Activated T-cell treated with anti-CD3 and anti-CD28 coated beads, Interleukin-2, amount 50 U/mL, for 72 hours (primary cell): ENCODE measurements around the gene EIF2S3B. TPM values are rescaled to one million over a fixed set of nuclear protein-coding genes. Genes with fewer than 3 reads are reported as not detected.

Experiments used
- ATAC-seq, 2 donors: fragments of 150-1000 bp; cut with Tn5 transposase; replicated peaks in 1 of 2; 2 replicates each; pipeline ENCODE4 v1.10.0; 2021; ENCODE audit warnings: moderate library complexity in 2 of 2, mild to moderate bottlenecking in 1 of 2
- DNase-seq, 2 donors: peaks; one replicate each; pipeline ENCODE4 v3.0.0; 2021 to 2022; ENCODE audit warnings: mixed read lengths in 1 of 2
- H3K27ac Mint-ChIP-seq: one replicate; pipeline ENCODE4 v1.8.0; 2022; ENCODE audit warnings: mild to moderate bottlenecking, moderate library complexity, mixed read lengths
- H3K27me3 Mint-ChIP-seq: one replicate; pipeline ENCODE4 v1.8.0; 2022; ENCODE audit warnings: low read depth, mixed read lengths
- H3K36me3 Mint-ChIP-seq, 2 donors: one replicate each; pipeline ENCODE4 v1.8.0; 2022; ENCODE audit warnings: mixed read lengths in 2 of 2, mild to moderate bottlenecking in 1 of 2; ENCODE audit not compliant: insufficient read depth in 2 of 2
- H3K4me1 Mint-ChIP-seq: one replicate; pipeline ENCODE4 v1.8.0; 2022; ENCODE audit warnings: low read depth, mixed read lengths
- H3K4me3 Mint-ChIP-seq, 2 donors: one replicate each; pipeline ENCODE4 v1.8.0; 2022; ENCODE audit warnings: mild to moderate bottlenecking in 2 of 2, mixed read lengths in 2 of 2, moderate library complexity in 2 of 2
- H3K9me3 Mint-ChIP-seq, 2 donors: one replicate each; pipeline ENCODE4 v1.8.0; 2022; ENCODE audit warnings: mixed read lengths in 2 of 2
- total RNA-seq, 2 donors: library from RNA; stranded (reverse); gene quantifications; one replicate each; pipeline ENCODE4 v1.2.3, GENCODE V29; 2022

EIF2S3B gene
- total RNA-seq, 2 donors from 2014 or later: 0.63 to 1.2 TPM

GRCh38 chr12:10511756-10512355 lies 6.2 kb downstream of the EIF2S3B start:
- Mint-ChIP-seq H3K4me3 (no peak overlapping the region), H3K4me1 (no peaks in the 10 kb centered on the region), H3K27ac (no peak overlapping the region), H3K36me3 (no peaks in the 10 kb centered on the region), H3K9me3 (no peaks in the 10 kb centered on the region), H3K27me3 (peaks cover 12% of the 10 kb centered on the region)
- no peak for ATAC-seq
- no peak for DNase-seq

- Mint-ChIP-seq H3K4me3 (no peak overlapping the region), H3K36me3 (no peaks in the 10 kb centered on the region), H3K27ac (no peak overlapping the region), H3K27me3 (peaks cover 19% of the 10 kb centered on the region), H3K4me1 (no peaks in the 10 kb centered on the region), H3K9me3 (peaks cover 0 to 1% of the 10 kb centered on the region in 2 donors)
- no peak for ATAC-seq
- DNase-seq: no peak
Measured at GRCh38 chr12:10512798-10513197, 7.1 kb downstream of the EIF2S3B start.

- no peak overlapping the region for H3K4me3 Mint-ChIP-seq
- no peak for DNase-seq
- peaks cover 11% of the 10 kb centered on the region for H3K27me3 Mint-ChIP-seq
- peaks cover 0 to 3% of the 10 kb centered on the region in 2 donors for H3K9me3 Mint-ChIP-seq
- peaks cover 0 to 2% of the 10 kb centered on the region in 2 donors for H3K36me3 Mint-ChIP-seq
- H3K27ac Mint-ChIP-seq: no peak overlapping the region
- peaks cover 14% of the 10 kb centered on the region for H3K4me1 Mint-ChIP-seq
- peak in 1 of 2 donors; percentile 58 for ATAC-seq
Measured at GRCh38 chr12:10521555-10521954, 15.9 kb downstream of the EIF2S3B start.

- DNase-seq (no peak), ATAC-seq (no peak)
- H3K9me3 Mint-ChIP-seq: no peaks in the 10 kb centered on the region
- H3K27me3 Mint-ChIP-seq: peaks cover 10% of the 10 kb centered on the region
- no peaks in the 10 kb centered on the region for H3K4me1 Mint-ChIP-seq
- no peak overlapping the region for H3K4me3 Mint-ChIP-seq
- H3K36me3 Mint-ChIP-seq: peaks cover 0 to 2% of the 10 kb centered on the region in 2 donors
- H3K27ac Mint-ChIP-seq: no peak overlapping the region
Measured at GRCh38 chr12:10528174-10528953, 22.7 kb downstream of the EIF2S3B start.

- H3K9me3 Mint-ChIP-seq: no peaks in the 10 kb centered on the region
- no peak overlapping the region for H3K27ac Mint-ChIP-seq
- no peaks in the 10 kb centered on the region for H3K4me1 Mint-ChIP-seq
- ATAC-seq (no peak), DNase-seq (no peak)
- peaks cover 0 to 3% of the 10 kb centered on the region in 2 donors for H3K36me3 Mint-ChIP-seq
- H3K27me3 Mint-ChIP-seq: peaks cover 10% of the 10 kb centered on the region
- no peak overlapping the region for H3K4me3 Mint-ChIP-seq
Measured at GRCh38 chr12:10529603-10530002, 23.9 kb downstream of the EIF2S3B start.

- ATAC-seq: no peak
- H3K4me3 Mint-ChIP-seq: no peak overlapping the region
- H3K36me3 Mint-ChIP-seq: peaks cover 3 to 8% of the 10 kb centered on the region in 2 donors
- H3K4me1 Mint-ChIP-seq: peaks cover 23% of the 10 kb centered on the region
- H3K27ac Mint-ChIP-seq: no peak overlapping the region
- H3K9me3 Mint-ChIP-seq: peaks cover 2 to 4% of the 10 kb centered on the region in 2 donors
- H3K27me3 Mint-ChIP-seq: peaks cover 43% of the 10 kb centered on the region
- DNase-seq: no peak
Measured at GRCh38 chr12:10537721-10538120, 32.0 kb downstream of the EIF2S3B start.

GRCh38 chr12:10540776-10541205 lies 35.1 kb downstream of the EIF2S3B start:
- Mint-ChIP-seq H3K4me3 (peak overlapping the region; percentile 59 to 69), H3K36me3 (peaks cover 2 to 8% of the 10 kb centered on the region in 2 donors), H3K9me3 (peaks cover 2 to 4% of the 10 kb centered on the region in 2 donors), H3K27me3 (peaks cover 49% of the 10 kb centered on the region), H3K27ac (peak overlapping the region; percentile 93), H3K4me1 (peaks cover 23% of the 10 kb centered on the region)
- ATAC-seq (peak; percentile 95), DNase-seq (peak in 1 of 2 donors; percentile 38)

- peaks cover 2 to 4% of the 10 kb centered on the region in 2 donors for H3K9me3 Mint-ChIP-seq
- H3K27ac Mint-ChIP-seq: no peak overlapping the region
- no peak overlapping the region for H3K4me3 Mint-ChIP-seq
- peaks cover 2 to 8% of the 10 kb centered on the region in 2 donors for H3K36me3 Mint-ChIP-seq
- ATAC-seq (no peak), DNase-seq (no peak)
- peaks cover 23% of the 10 kb centered on the region for H3K4me1 Mint-ChIP-seq
- H3K27me3 Mint-ChIP-seq: peaks cover 43% of the 10 kb centered on the region
Measured at GRCh38 chr12:10543499-10543898, 37.8 kb downstream of the EIF2S3B start.

GRCh38 chr12:10551375-10551774 lies 45.7 kb downstream of the EIF2S3B start:
- Mint-ChIP-seq H3K27ac (no peak overlapping the region), H3K27me3 (peaks cover 6% of the 10 kb centered on the region), H3K4me1 (peaks cover 22% of the 10 kb centered on the region), H3K9me3 (no peaks in the 10 kb centered on the region), H3K4me3 (no peak overlapping the region), H3K36me3 (peaks cover 7 to 9% of the 10 kb centered on the region in 2 donors)
- ATAC-seq (no peak), DNase-seq (no peak)

- Mint-ChIP-seq H3K36me3 (peaks cover 9 to 12% of the 10 kb centered on the region in 2 donors), H3K4me3 (peak overlapping the region; percentile 80 to 88)
Measured at GRCh38 chr12:10553148-10553547, 47.5 kb downstream of the EIF2S3B start.

GRCh38 chr12:10554228-10554755 lies 48.6 kb downstream of the EIF2S3B start:
- Mint-ChIP-seq H3K9me3 (no peaks in the 10 kb centered on the region), H3K27me3 (peaks cover 6% of the 10 kb centered on the region), H3K36me3 (peaks cover 11 to 15% of the 10 kb centered on the region in 2 donors), H3K4me1 (peaks cover 36% of the 10 kb centered on the region), H3K4me3 (peak overlapping the region; percentile 80 to 88), H3K27ac (peak overlapping the region; percentile 85)
- peak in 1 of 2 donors; percentile 35 for DNase-seq
- ATAC-seq: peak; percentile 30 to 56

More at GRCh38 chr12:10553148-10553547, 47.5 kb downstream of the EIF2S3B start:
- ATAC-seq (peak; percentile 78 to 81), DNase-seq (no peak)
- Mint-ChIP-seq H3K4me1 (peaks cover 29% of the 10 kb centered on the region), H3K27ac (peak overlapping the region; percentile 85), H3K9me3 (no peaks in the 10 kb centered on the region), H3K27me3 (peaks cover 6% of the 10 kb centered on the region)

GRCh38 chr12:10554756-10555481 lies 49.2 kb downstream of the EIF2S3B start:
- peaks cover 40% of the 10 kb centered on the region for H3K4me1 Mint-ChIP-seq
- H3K27me3 Mint-ChIP-seq: peaks cover 6% of the 10 kb centered on the region
- ATAC-seq (peak; percentile 21 to 59), DNase-seq (no peak)
- peak overlapping the region; percentile 80 to 88 for H3K4me3 Mint-ChIP-seq
- no peaks in the 10 kb centered on the region for H3K9me3 Mint-ChIP-seq
- peak overlapping the region; percentile 39 for H3K27ac Mint-ChIP-seq
- peaks cover 11 to 17% of the 10 kb centered on the region in 2 donors for H3K36me3 Mint-ChIP-seq
